Body of pancreas (tissue), 4 donors: ENCODE measurements around the gene ZFP42. TPM values are rescaled to one million over a fixed set of nuclear protein-coding genes. Genes with fewer than 3 reads are reported as not detected.

ENCODE experiments used
- ATAC-seq: fragments of 150-250 bp; one replicate; pipeline ENCODE4 v1.9.1; 2016
- DNase-seq, 4 donors: peaks; one replicate each; pipeline ENCODE4 v3.0.0-alpha.2; 2019
- H3K27ac ChIP-seq, 4 donors: fragments of 200-600 bp; sonication (generic); 1 replicate in 3 of 4; 2 replicates in 1 of 4; pipeline versions ENCODE4 v1.5.1 to v1.6.1; 2016 to 2019; ENCODE audit warnings: mild to moderate bottlenecking in 1 of 4, mixed read lengths in 1 of 4, moderate library complexity in 1 of 4
- H3K27me3 ChIP-seq, 2 donors: fragments of 200-600 bp; sonication (generic); one replicate each; pipeline ENCODE4 v1.6.0; 2016; ENCODE audit warnings: mild to moderate bottlenecking in 1 of 2
- H3K36me3 ChIP-seq, 2 donors: fragments of 200-600 bp; sonication (generic); replicated peaks in 1 of 2; 2 replicates each; pipeline ENCODE4 v1.5.1; 2016; ENCODE audit warnings: low read depth in 2 of 2; ENCODE audit not compliant: insufficient read depth in 1 of 2
- H3K4me1 ChIP-seq: fragments of 200-600 bp; sonication (generic); one replicate; pipeline ENCODE4 v1.6.0; 2016
- H3K4me3 ChIP-seq, 2 donors: fragments of 200-600 bp; sonication (generic); 1 replicate in 1 of 2; 2 replicates in 1 of 2; pipeline ENCODE4 v1.5.1; 2016 to 2019
- H3K9me3 ChIP-seq, 3 donors: fragments of 200-600 bp; sonication (generic); 1 replicate in 2 of 3; 2 replicates in 1 of 3; pipeline ENCODE4 v1.5.1; 2016
- CTCF ChIP-seq, 7 experiments: fragments of 450-650 bp in 4 of 7; fragments of 200-600 bp in 3 of 7; sonication (generic) in 3 of 7; IDR thresholded peaks; one replicate each; pipeline ENCODE4 v1.5.1; 2016 to 2019; ENCODE audit warnings: antibody characterized with exemption in 7 of 7
- POLR2A ChIP-seq, 3 donors: fragments of 450-650 bp; IDR thresholded peaks; one replicate each; pipeline ENCODE4 v1.6.1; 2016; ENCODE audit warnings: antibody characterized with exemption in 3 of 3, mild to moderate bottlenecking in 2 of 3
- WGBS, 2 donors: methylation state at CpG; one replicate each; pipeline ENCODE4 v1.1.5; 2017; 5-methylcytosine and 5-hydroxymethylcytosine counted together
- intact Hi-C: fragments of 100-400 bp; cut with DNase I; formaldehyde crosslinking; loops from one replicate; pipeline ENCODE4 v1.15.1; 2023
- total RNA-seq, 2 donors: library from RNA; depleted of rRNA; stranded (reverse); fragments of >200 nt; gene quantifications; one replicate each; pipeline ENCODE4 v1.1.0, GENCODE V29; 2016

The ZFP42 gene
- total RNA-seq, 2 donors from 2014 or later: 0.26 TPM; not detected in 1

DNA sequence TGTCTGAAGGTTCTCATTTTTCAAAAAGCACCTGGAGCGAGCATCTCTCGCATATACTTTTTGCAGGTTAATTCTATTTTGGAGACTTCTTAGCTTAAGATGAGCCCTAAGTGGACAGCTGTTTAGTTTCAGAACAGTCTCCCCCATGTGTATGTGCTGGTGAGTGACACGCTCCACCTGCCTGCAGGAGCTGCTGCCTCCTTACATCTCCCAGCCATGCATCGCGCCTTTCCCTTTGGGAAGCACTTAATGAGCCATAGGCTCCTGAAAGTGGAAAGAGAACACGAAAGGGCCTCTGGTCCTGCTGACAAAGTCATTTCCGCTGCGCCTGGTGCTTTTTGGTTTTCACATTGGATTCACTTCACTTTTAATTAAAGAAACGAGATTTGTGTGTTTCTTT is 57.7 kb downstream of the ZFP42 start:
- intact Hi-C loops: no loop called here
- Histone ChIP-seq H3K27me3 (no peaks in the 10 kb centered on the region), H3K27ac (no peak overlapping the region), H3K36me3 (no peaks in the 10 kb centered on the region), H3K9me3 (no peaks in the 10 kb centered on the region), H3K4me1 (no peaks in the 10 kb centered on the region), H3K4me3 (no peak overlapping the region)
- ATAC-seq (no peak), DNase-seq (no peak)
- TF ChIP-seq CTCF (IDR thresholded peaks at IDR 0.05): no peak
- no peak for TF ChIP-seq POLR2A (IDR thresholded peaks at IDR 0.05)
- 77% methylated on average over 9 of the region's 9 CpGs for WGBS, 2 donors

Other genes starting within 250 kb of the ZFP42 start
- gene TRIML2, start 113.8 kb downstream of the ZFP42 start, total RNA-seq: not detected
- gene TRIML1, start 143.7 kb downstream of the ZFP42 start, total RNA-seq: not detected